Mammary epithelial cell (primary cell): ENCODE data around the gene MAP2K6.

Experiments
- EZH2 ChIP-seq: IDR thresholded peaks from 2 replicates; pipeline ENCODE4 v1.6.1; 2012; ENCODE audit warnings: low read length, inconsistent platforms, borderline replicate concordance
- TF ChIP-seq, protein P1 (sequence below), 2 donors: IDR thresholded peaks in 1 of 2; conservative IDR thresholded peaks in 1 of 2; 2 replicates each; pipeline ENCODE4 v1.5.1; 2011 to 2012; ENCODE audit warnings: inconsistent platforms in 2 of 2, low read length in 2 of 2, mild to moderate bottlenecking in 2 of 2, control low read depth in 1 of 2, low read depth in 1 of 2; ENCODE audit not compliant: insufficient read depth in 1 of 2; ENCODE audit errors: extremely low read depth in 1 of 2

DNA sequence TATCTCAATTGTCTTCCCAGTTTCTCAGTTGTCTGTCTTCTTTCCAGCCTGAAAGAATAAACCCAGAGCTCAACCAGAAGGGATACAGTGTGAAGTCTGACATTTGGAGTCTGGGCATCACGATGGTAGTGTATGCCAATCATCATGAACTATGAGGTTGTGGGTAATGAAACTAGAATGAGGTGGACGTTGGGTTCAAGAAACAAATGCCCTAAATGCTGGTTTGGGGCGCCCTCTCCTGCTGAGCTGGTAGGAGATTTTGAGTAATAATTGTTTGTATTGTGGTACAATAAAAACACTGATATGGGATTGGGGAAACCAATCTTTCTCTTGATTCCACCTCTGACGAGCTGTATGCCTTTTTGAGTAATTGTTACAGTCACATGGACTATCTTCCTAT is 110.4 kb downstream of the MAP2K6 start:
- TF ChIP-seq EZH2: no peak
- TF ChIP-seq, protein P1, sequence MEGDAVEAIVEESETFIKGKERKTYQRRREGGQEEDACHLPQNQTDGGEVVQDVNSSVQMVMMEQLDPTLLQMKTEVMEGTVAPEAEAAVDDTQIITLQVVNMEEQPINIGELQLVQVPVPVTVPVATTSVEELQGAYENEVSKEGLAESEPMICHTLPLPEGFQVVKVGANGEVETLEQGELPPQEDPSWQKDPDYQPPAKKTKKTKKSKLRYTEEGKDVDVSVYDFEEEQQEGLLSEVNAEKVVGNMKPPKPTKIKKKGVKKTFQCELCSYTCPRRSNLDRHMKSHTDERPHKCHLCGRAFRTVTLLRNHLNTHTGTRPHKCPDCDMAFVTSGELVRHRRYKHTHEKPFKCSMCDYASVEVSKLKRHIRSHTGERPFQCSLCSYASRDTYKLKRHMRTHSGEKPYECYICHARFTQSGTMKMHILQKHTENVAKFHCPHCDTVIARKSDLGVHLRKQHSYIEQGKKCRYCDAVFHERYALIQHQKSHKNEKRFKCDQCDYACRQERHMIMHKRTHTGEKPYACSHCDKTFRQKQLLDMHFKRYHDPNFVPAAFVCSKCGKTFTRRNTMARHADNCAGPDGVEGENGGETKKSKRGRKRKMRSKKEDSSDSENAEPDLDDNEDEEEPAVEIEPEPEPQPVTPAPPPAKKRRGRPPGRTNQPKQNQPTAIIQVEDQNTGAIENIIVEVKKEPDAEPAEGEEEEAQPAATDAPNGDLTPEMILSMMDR (conservative IDR thresholded peaks at IDR 0.05 in 1 of 2, IDR thresholded peaks at IDR 0.05 in 1 of 2; ENCODE audit: extremely low read depth in 1 of 2, insufficient read depth in 1 of 2, low read depth in 1 of 2, low read length in 2 of 2): peak in 1 of 2 donors; percentile 28
